ENCODE measurements around the gene COG5. TPM values are rescaled to one million over a fixed set of nuclear protein-coding genes. Genes with fewer than 3 reads are reported as not detected.

The COG5 gene
- total and polyA plus RNA-seq, 2 of the 8 experiments (the other 6 are each of a cell fraction or from before 2014, with no cell fraction given), result 10.5 to 28.1 TPM

GRCh38 chr7:107354640-107355039 is 209.1 kb downstream of the COG5 start (continued):
- TF ChIP-seq ASH2L (IDR thresholded peaks at IDR 0.05; ENCODE audit: low read length), result no peak

- no peaks in the 10 kb centered on the region for H3K27me3 ChIP-seq (replicated peaks in 1 of 4; ENCODE audit: control insufficient read depth in 3 of 4, extremely low read depth in 1 of 4, insufficient read depth in 3 of 4, low read length in 3 of 4)
- H4K8ac ChIP-seq (ENCODE audit: extremely low read depth, insufficient read depth, low read length), result no peak overlapping the region
- no peaks in the 10 kb centered on the region for H3K79me1 ChIP-seq (ENCODE audit: low read depth, low read length)
- no peaks in the 10 kb centered on the region for H3K23me2 ChIP-seq (ENCODE audit: low read depth, low read length)
- ChIA-PET CTCF (ENCODE audit: partially characterized antibody) (interaction anchor here (0.6 kb wide), 1 partner anchor 62 kb away, joined by 3 read pairs; no protein-coding TSS in a partner anchor), POLR2A (ENCODE audit: partially characterized antibody) (no interaction called here)
- no peak overlapping the region for H3K4ac ChIP-seq (replicated peaks; ENCODE audit: insufficient read length, low read depth, low read length)
- no peak overlapping the region for H2BK15ac ChIP-seq (ENCODE audit: low read length)
- no peak overlapping the region for H2AFZ ChIP-seq (ENCODE audit: low read length)
- H2BK120ac ChIP-seq (replicated peaks; ENCODE audit: low read depth, low read length), result no peak overlapping the region
- H3K27ac ChIP-seq (ENCODE audit: low read depth, low read length), result no peak overlapping the region
- no peak overlapping the region for H2BK12ac ChIP-seq (ENCODE audit: low read depth, low read length)
- no peak overlapping the region for H3K4me2 ChIP-seq (ENCODE audit: insufficient read depth in 1 of 2, low read depth in 2 of 2, low read length in 2 of 2)
- H2BK5ac ChIP-seq (ENCODE audit: low read depth, low read length), result no peak overlapping the region
- no peak overlapping the region for H3K9ac ChIP-seq (replicated peaks in 1 of 4; ENCODE audit: extremely low read depth in 1 of 4, low read depth in 3 of 4, low read length in 3 of 4)
- FAIRE-seq, result no peak
- no peaks in the 10 kb centered on the region for H3K4me1 ChIP-seq (replicated peaks in 1 of 4; ENCODE audit: control insufficient read depth in 3 of 4, insufficient read depth in 4 of 4, low read length in 3 of 4)
- no peak for DNase-seq (ENCODE audit: low read depth in 1 of 2, low spot score in 2 of 2)
- H2AK5ac ChIP-seq (ENCODE audit: low read depth, low read length), result no peak overlapping the region
- H3K56ac ChIP-seq (replicated peaks; ENCODE audit: insufficient read length, low read depth, low read length), result no peak overlapping the region
- no peak overlapping the region for H3K4me3 ChIP-seq (ENCODE audit: extremely low read depth in 1 of 4, insufficient read depth in 2 of 4, low read depth in 3 of 4, low read length in 4 of 4)
- H3K79me2 ChIP-seq (ENCODE audit: control insufficient read depth in 1 of 2, insufficient read depth in 2 of 2, low read length in 2 of 2), result no peaks in the 10 kb centered on the region
- H3K23ac ChIP-seq (ENCODE audit: insufficient read length), result no peak overlapping the region
- H4K5ac ChIP-seq (ENCODE audit: insufficient read length, low read depth, low read length), result no peak overlapping the region
- no peaks in the 10 kb centered on the region; a peak in 1 of 8 replicates for H3K36me3 ChIP-seq (ENCODE audit: control insufficient read depth in 2 of 4, insufficient read depth in 4 of 4, low read length in 3 of 4)
- no peak overlapping the region for H4K91ac ChIP-seq (replicated peaks; ENCODE audit: insufficient read length, low read length)
- no peak overlapping the region for H3K14ac ChIP-seq (ENCODE audit: insufficient read length)
- no peaks in the 10 kb centered on the region; a peak in 1 of 4 replicates for H3K9me3 ChIP-seq (ENCODE audit: insufficient read depth in 2 of 2, low read depth in 1 of 2, low read length in 1 of 2)
- H4K20me1 ChIP-seq (replicated peaks in 1 of 2; ENCODE audit: control insufficient read depth in 1 of 2, insufficient read depth in 2 of 2, low read length in 2 of 2), result no peaks in the 10 kb centered on the region
- no peak overlapping the region for H3K18ac ChIP-seq (ENCODE audit: extremely low read depth, low read length)
- H2BK20ac ChIP-seq (ENCODE audit: low read length), result no peak overlapping the region
- no peak for TF ChIP-seq FOSL1 (IDR thresholded peaks at IDR 0.05; ENCODE audit: insufficient read depth, low read depth, low read length)
- TF ChIP-seq ZNF274 (IDR thresholded peaks at IDR 0.05; ENCODE audit: borderline replicate concordance, extremely low read depth, low read length), result no peak
- no peak for TF ChIP-seq BCL11A (IDR thresholded peaks at IDR 0.05; ENCODE audit: low read depth in 2 of 2, low read length in 2 of 2)
- TF ChIP-seq JUN (IDR thresholded peaks at IDR 0.05; ENCODE audit: low read depth, low read length), result no peak
- no peak for TF ChIP-seq POU5F1 (IDR thresholded peaks at IDR 0.05; ENCODE audit: low read depth, low read length)
- no peak for TF ChIP-seq RBBP5 (IDR thresholded peaks at IDR 0.05; ENCODE audit: borderline replicate concordance, low read depth, low read length)
- no peak for TF ChIP-seq GABPA (IDR thresholded peaks at IDR 0.05; ENCODE audit: borderline replicate concordance, insufficient read depth, low read length)
- no peak for TF ChIP-seq ATF2 (IDR thresholded peaks at IDR 0.05; ENCODE audit: low read length)
- no peak for TF ChIP-seq BRCA1 (IDR thresholded peaks at IDR 0.05; ENCODE audit: low read depth, low read length)
- no peak for TF ChIP-seq SP2 (IDR thresholded peaks at IDR 0.05; ENCODE audit: low read length)
- no peak for TF ChIP-seq HDAC2 (IDR thresholded peaks at IDR 0.05; ENCODE audit: borderline replicate concordance in 1 of 2, low read depth in 2 of 2, low read length in 2 of 2)
Measured at GRCh38 chr7:107353701-107354100, 210.0 kb downstream of the COG5 start.
